ENCODE results near the gene TFF3.

Gene TFF3

DNA sequence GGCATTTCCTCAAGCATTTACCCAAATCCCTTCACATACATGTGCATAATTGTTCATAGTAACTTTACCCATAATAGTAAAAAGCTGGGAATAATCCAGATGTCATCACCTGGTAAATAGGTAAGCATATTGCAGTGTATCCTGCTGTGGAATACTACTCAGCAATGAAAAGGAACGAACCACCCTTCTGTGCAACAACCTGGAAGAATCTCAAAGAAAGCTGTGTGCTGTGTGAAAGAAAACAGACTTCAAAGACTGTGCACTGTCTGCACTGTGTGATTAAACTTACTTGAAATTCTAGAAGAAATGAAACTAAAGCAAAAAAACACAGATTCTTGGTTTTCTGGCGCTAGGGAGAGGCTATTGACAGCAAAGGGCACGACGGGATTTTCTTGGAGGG is 22.1 kb upstream of the TFF3 start:
- Histone ChIP-seq H3K4me3 (replicated peaks; ENCODE audit: low read depth, low read length) (no peak overlapping the region), H3K27me3 (replicated peaks; ENCODE audit: control insufficient read depth, insufficient read depth, low read length) (no peaks in the 10 kb centered on the region; the same call in 1 of the 2 replicates), H3K36me3 (ENCODE audit: control insufficient read depth, insufficient read depth, low read length) (no peaks in the 10 kb centered on the region)
- TF ChIP-seq, protein P1, sequence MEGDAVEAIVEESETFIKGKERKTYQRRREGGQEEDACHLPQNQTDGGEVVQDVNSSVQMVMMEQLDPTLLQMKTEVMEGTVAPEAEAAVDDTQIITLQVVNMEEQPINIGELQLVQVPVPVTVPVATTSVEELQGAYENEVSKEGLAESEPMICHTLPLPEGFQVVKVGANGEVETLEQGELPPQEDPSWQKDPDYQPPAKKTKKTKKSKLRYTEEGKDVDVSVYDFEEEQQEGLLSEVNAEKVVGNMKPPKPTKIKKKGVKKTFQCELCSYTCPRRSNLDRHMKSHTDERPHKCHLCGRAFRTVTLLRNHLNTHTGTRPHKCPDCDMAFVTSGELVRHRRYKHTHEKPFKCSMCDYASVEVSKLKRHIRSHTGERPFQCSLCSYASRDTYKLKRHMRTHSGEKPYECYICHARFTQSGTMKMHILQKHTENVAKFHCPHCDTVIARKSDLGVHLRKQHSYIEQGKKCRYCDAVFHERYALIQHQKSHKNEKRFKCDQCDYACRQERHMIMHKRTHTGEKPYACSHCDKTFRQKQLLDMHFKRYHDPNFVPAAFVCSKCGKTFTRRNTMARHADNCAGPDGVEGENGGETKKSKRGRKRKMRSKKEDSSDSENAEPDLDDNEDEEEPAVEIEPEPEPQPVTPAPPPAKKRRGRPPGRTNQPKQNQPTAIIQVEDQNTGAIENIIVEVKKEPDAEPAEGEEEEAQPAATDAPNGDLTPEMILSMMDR (IDR thresholded peaks at IDR 0.05; ENCODE audit: insufficient read depth, low read length, poor library complexity, severe bottlenecking): no peak
- no peak for DNase-seq (ENCODE audit: extremely low read depth, insufficient read length)

DNA sequence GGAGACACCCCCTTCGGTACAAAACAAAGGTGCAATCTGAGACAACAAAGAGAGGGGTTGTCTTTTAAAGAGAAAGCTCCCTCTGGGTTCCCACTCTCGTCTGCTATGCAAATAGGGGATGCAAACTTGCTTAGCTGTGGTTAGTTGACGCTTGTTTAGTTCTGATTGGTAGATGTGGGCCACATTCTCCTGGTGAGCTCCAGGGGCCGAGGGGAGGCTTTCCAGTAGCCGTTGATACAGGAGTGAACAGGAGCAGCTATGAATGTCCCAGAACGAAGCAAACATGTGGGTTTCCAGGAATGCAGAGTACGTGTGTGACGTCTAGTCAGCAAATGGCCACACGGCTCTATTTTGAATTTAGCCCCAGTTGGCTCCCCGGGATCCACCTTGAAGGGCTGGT is 20.8 kb upstream of the TFF3 start:
- Histone ChIP-seq H3K4me3 (replicated peaks; ENCODE audit: low read depth, low read length) (no peak overlapping the region), H3K36me3 (ENCODE audit: control insufficient read depth, insufficient read depth, low read length) (no peaks in the 10 kb centered on the region), H3K27me3 (replicated peaks; ENCODE audit: control insufficient read depth, insufficient read depth, low read length) (no peaks in the 10 kb centered on the region; the same call in 1 of the 2 replicates)
- no peak for DNase-seq (ENCODE audit: extremely low read depth, insufficient read length)
- TF ChIP-seq, protein P1 (IDR thresholded peaks at IDR 0.05; ENCODE audit: insufficient read depth, low read length, poor library complexity, severe bottlenecking): no peak

DNA sequence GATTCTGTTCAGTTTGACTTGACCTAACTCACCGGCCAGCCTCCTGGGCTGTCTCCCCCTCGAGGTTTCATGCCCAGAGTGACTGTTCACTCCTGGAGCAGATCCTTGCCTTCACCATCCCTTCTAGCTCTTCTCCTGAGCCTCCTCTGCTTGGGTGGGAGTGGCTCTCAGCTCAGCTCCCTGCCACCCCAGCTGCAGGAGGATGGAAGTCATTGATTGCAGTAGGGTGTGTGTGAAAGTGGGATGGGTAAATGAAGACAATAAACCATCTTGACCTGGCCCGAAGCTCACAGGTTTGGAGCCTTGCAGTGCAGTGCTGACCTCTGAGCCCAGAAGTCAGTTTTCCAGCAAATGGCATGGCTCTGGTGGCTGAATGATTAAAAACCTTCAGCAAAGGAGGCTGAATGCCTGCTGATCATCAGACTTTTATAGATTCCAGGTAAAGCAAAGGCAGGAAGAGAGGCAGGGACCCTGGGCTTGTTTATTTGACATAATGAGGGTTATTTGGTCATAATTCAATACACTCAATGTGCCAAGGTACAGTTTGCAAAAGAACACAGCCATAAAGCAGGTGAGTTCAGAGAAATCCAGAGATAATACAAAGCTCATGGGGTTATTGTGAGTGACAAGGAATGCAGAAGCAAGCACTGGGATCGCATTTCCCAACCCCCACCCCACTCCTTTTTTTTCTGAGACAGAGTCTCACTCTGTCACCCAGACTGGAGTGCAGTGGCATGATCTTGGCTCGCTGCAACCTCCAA is 17.5 kb upstream of the TFF3 start:
- Histone ChIP-seq H3K27me3 (replicated peaks; ENCODE audit: control insufficient read depth, insufficient read depth, low read length) (no peaks in the 10 kb centered on the region; the same call in 1 of the 2 replicates), H3K4me3 (replicated peaks; ENCODE audit: low read depth, low read length) (no peak overlapping the region), H3K36me3 (ENCODE audit: control insufficient read depth, insufficient read depth, low read length) (no peaks in the 10 kb centered on the region)
- no peak for DNase-seq (ENCODE audit: extremely low read depth, insufficient read length)
- TF ChIP-seq, protein P1 (IDR thresholded peaks at IDR 0.05; ENCODE audit: insufficient read depth, low read length, poor library complexity, severe bottlenecking): no peak

DNA sequence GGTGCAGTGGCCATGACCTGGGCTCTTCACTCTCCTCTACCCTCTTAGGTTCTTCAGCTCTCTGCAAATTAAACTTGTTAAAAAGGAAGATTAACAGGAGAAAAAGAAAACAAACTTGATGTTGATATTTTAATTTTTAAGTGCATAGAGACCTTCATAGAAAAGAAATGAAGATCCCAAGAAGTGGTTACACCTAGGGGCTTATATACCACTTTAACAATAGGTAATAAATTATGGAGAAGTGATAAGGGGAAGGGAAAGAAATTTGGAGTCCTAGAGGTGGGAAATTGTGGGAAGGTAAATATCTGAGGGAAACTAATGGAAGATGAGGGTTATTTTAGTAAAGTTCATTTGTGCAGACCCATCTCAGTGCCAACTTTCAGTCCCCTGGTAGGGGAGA is 16.5 kb upstream of the TFF3 start:
- H3K4me3 ChIP-seq (replicated peaks; ENCODE audit: low read depth, low read length): no peak overlapping the region
- TF ChIP-seq, protein P1 (IDR thresholded peaks at IDR 0.05; ENCODE audit: insufficient read depth, low read length, poor library complexity, severe bottlenecking): no peak
- H3K36me3 ChIP-seq (ENCODE audit: control insufficient read depth, insufficient read depth, low read length): no peaks in the 10 kb centered on the region
- H3K27me3 ChIP-seq (replicated peaks; ENCODE audit: control insufficient read depth, insufficient read depth, low read length): no peaks in the 10 kb centered on the region; the same call in 1 of the 2 replicates
- DNase-seq (ENCODE audit: extremely low read depth, insufficient read length): no peak

DNA sequence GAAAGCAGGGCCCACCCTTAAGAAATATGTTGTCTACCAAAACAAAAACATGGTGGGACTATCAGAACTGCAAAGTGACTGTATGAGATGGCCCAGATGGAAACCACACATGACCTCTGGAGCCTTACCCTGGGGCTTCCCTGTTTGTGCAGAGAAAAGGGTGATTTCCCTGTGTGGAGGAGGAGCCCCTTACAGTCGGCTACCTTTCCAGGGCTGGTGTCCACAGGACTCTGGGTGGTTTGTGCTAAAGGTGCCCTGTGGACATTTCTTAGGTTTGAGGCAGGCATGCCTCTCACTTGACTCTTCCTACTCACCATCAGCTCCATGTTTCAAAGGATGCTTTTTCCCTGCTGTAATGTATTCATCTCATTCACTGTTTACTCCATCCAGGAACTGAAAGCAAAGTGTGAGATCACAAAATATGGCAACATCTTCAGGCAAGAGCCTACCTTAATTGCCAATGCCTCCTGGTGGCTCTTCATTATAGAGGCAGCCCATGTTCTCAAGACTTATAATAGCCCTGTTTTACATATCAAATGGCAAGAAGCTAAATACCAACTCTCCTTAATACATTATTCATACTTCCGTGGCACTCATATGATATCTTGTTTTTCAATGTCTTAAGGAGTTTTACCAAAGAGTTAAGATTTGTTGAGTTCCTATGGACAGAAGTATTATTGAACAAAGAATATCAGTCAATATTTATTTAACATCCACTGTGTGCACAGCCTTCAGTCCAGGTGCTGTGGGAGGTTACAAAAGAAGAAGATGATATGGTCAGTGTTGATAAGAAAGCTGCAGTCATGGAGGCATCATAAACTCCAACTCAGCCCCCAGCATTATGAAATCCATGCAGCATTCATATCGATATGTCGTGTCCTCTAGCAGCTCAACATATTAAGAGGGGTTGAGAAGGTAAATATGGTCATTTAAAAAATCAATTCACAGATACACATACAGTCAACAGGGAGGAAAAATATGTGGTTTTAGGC is 15.5 kb upstream of the TFF3 start:
- Histone ChIP-seq H3K27me3 (replicated peaks; ENCODE audit: control insufficient read depth, insufficient read depth, low read length) (no peaks in the 10 kb centered on the region; the same call in 1 of the 2 replicates), H3K36me3 (ENCODE audit: control insufficient read depth, insufficient read depth, low read length) (no peaks in the 10 kb centered on the region), H3K4me3 (replicated peaks; ENCODE audit: low read depth, low read length) (no peak overlapping the region)
- DNase-seq (ENCODE audit: extremely low read depth, insufficient read length): no peak
- TF ChIP-seq, protein P1 (IDR thresholded peaks at IDR 0.05; ENCODE audit: insufficient read depth, low read length, poor library complexity, severe bottlenecking): peak; percentile 5

All from GM06990 (cell line).